ENCODE data around the gene RAG1.
"Not testable (repeated sequence)": the region's sequence is repeated elsewhere in the genome, so short reads cannot be mapped to it uniquely, and the experiment has no call there.

RAG1 gene

GRCh38 chr11:36567694-36568093 is at the start of gene RAG1:
RAG1 (plus strand) TSS chr11:36568007; CDS start chr11:36573305, 5,298 bp downstream.
- DNase-seq (ENCODE audit: low read depth), result no peak

- no peak for DNase-seq (ENCODE audit: low read depth)
Measured at GRCh38 chr11:36530840-36531239, 37.0 kb upstream of the RAG1 start.

DNA sequence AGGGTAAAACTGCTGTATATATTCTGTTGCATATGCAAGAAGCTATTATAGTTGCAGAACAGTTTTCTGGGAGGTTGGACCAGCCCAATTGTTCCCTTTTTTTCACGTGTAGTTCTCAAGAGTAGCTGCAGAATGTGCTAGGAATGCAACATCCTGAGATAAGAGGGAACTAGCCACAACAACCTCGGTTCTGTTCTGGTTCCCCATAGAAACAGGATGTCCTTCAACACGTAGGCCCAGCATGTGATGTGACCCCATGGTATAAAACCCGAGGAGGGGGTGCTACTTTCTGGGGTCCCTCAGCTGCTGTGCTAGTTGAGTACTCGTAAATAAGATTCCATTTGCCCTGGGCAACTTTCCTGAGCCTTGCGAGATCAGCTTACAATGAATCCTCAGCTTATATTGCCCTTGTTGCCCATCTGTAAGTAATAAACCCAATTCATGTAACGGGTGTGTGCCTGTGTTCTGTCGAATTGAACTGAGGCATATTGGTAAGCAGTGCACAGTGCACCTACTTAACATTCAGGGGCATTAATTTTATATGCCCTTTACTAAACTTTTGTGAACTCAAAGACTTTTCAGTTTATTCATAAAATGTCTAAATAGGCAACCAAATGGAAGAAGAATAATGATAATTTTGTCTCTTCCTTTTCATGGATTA is 34.7 kb upstream of the RAG1 start:
- no peak for DNase-seq (ENCODE audit: low read depth)

GRCh38 chr11:36534276-36534840 is 33.4 kb upstream of the RAG1 start:
- DNase-seq (ENCODE audit: low read depth), result no peak

DNA sequence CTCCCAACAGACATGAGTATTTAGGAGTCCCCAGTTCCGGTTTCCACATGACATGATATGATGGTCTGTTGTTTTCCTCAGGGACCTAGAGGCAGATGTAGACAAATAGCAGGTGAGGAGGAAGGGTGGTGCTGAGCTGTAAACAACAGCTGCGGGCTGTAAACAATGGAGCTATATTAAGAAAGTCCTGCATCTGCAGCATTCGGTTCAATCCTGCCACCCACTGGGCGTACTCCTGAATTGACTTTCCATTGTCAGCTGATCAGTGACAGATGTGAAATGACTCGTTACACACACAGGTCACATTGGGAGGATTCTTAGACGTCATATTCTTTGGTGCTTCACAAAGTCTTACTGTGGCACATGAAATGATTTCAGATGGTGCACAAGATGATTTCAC is 26.8 kb upstream of the RAG1 start:
- DNase-seq (ENCODE audit: low read depth), result peak; percentile 14

DNA sequence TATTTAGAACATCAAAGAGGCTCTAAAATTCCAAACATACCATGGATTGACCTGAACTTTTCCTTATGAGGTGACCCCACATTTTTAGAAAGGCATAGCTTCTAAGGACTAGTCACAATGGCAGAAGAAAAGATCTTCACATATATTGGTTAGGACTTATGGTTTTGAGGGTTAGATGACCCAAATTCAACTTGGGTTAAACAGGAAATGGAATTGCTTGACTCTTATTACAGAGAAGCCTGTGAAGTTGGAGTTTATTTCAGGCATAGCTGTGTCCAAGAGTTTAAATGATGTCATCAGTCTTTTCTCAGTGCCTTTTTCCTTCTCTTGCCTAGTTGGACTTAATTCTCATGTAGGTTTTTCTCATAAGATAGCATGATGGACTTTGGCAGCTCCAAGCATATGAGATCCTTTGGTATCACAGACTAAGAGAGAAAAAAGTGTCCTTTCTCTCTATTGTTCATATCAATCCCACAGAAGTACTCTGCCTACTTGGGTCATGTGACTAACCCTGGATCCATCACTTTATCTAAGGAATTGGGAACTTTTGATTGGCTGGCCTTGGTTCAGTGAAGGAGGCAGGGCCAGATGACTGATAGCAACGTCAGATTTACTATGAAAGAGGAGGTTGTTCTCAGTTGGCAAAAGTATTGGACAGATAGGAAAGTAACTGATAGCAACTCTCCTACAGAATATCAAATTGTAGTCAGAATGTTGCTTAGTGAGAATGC is 17.3 kb upstream of the RAG1 start:
- DNase-seq (ENCODE audit: low read depth), result no peak

DNA sequence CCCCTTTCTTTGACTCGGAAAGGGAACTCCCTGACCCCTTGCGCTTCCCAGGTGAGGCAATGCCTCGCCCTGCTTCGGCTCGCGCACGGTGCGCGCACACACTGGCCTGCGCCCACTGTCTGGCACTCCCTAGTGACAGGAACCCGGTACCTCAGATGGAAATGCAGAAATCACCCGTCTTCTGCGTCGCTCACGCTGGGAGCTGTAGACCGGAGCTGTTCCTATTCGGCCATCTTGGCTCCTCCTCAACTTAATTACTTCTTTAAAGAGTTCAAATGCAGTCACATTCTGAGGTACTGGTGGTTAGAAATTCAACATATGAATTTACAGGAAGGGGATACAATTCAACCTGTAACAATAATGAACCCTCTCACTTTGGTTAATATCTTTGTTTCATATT is 10.4 kb upstream of the RAG1 start:
- DNase-seq (ENCODE audit: low read depth), result not testable (repeated sequence)

DNA sequence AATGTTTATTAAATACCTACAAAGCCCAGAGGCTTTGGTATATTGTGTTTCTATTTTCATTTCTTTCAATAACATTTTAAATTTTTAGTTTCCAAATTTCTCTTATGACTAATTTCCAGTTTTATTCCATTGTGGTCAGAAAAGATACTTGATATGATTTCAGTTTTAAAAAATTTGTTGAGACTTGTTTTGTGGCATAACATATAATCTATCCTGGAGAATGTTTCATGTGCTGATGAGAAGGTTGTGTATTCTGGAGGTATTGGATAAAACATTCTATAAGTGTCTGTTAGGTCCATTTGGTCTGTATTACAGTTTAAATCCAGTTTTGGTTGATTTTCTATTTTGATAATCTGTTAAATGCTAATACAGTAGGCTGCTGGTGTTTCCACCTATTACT is 9.8 kb upstream of the RAG1 start:
- DNase-seq (ENCODE audit: low read depth), result no peak

DNA sequence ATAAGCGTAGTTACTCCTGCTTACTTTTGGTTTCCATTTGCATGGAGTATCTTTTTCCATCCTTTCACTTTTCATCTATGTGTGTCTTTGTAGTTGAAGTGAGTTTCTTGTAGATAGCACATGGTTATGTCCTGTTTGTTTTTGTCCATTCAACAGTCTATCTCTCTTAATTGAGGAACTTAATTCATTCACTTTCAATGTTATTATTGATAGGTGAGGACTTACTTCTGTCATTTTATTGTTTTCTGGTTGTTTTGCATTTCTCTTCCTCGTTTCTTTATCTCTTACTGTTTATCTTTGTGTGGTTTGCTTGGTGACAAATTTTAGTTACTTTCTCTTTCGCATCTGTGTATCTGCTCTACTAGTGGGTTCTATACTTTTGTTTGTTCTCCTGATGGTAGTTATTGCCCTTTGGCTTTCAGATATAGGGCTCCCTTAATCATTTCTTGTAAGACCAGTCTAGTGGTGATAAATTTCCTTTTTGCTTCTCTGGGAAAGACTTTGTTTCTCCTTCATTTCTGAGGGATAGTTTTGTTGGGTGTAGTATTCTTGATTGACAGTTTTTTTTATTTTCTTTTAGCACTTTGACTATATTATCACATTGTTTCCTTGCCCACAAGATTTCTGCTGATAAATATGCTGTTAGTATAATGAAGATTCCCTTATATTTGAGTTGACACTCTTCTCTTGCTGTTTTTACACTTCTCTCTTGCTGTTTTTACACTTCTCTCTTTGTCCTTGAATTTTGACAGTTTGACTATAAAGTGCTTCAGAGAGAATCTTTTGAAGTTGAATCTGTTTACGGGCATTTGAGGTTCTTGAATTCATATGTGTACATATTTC is 9.0 kb upstream of the RAG1 start:
- no peak for DNase-seq (ENCODE audit: low read depth)

DNA sequence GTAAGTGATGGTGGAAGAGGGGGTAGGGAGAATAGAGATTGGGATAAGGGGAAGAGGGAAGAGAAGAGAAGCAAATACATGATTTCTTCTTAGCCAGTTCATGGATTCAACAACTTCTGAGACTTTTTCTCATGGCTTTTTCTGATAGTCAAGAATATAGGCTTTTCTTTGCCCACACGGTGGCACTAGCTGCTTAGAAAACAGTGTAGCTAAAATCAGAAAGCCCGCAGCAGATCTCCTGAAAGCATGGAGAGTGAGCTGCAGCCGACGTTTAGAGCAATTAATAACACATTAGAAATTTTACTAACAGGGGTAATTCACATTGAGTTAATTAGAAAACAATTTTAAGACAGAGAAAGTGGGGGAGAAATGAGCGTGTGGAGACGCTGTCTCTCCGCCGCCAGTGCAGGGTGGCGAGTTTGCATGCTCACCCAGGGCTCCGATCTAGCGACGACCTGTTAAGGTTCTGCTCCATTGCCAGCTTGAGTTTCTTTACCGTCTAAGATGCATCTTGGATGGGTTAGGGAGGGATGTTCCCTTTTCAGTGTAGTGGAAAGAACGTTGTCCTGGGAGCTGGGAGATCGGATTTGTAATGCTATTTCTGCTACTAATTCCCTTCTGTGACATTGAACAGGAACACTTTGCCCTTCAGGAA is 3.3 kb upstream of the RAG1 start:
- DNase-seq (ENCODE audit: low read depth), result no peak

GRCh38 chr11:36565031-36565610 is 2.7 kb upstream of the RAG1 start:
- DNase-seq (ENCODE audit: low read depth), result no peak

DNA sequence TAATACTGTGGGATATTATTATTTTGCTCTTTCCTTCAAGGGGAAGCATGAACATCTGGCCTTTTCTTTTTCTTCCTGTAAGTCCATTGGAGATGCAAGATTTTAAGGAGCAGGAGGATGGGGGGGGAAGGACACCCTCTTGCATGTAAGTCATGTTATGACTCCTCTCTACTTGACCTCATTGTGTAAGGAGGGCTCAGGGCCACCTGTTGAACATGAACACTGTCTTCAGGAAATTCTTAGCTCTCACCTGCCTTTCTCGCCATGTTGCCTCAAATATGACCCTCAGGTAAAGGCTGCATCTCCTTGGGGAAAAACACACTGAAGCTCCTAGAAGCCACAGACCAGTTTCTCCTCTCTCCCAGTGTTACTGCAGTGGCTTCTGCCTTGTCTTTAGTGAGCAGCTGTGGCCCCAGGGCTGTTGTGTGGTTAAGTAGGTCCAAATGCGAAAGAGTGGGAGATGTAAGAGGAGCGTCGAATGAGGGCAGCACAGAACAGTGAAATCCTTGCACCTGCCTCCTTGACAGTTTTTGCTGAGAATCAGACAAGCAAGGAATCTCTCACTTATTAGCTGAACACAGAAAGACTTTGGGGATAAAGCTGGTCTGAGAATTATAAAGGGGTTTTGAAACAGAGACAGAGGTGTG is 1.3 kb upstream of the RAG1 start:
- no peak for DNase-seq (ENCODE audit: low read depth)

GRCh38 chr11:36569095-36569494 is 1.3 kb downstream of the RAG1 start:
- no peak for DNase-seq (ENCODE audit: low read depth)

DNA sequence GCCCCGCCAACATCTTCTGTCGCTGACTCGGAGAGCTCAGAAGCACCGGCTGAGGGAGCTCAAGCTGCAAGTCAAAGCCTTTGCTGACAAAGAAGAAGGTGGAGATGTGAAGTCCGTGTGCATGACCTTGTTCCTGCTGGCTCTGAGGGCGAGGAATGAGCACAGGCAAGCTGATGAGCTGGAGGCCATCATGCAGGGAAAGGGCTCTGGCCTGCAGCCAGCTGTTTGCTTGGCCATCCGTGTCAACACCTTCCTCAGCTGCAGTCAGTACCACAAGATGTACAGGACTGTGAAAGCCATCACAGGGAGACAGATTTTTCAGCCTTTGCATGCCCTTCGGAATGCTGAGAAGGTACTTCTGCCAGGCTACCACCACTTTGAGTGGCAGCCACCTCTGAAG is 6.7 kb downstream of the RAG1 start:
- no peak for DNase-seq (ENCODE audit: low read depth)

DNA sequence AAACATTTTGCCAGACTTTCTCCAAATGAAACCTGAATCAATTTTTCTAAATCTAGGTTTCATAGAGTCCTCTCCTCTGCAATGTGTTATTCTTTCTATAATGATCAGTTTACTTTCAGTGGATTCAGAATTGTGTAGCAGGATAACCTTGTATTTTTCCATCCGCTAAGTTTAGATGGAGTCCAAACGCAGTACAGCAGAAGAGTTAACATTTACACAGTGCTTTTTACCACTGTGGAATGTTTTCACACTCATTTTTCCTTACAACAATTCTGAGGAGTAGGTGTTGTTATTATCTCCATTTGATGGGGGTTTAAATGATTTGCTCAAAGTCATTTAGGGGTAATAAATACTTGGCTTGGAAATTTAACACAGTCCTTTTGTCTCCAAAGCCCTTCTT is 9.6 kb downstream of the RAG1 start:
- no peak for DNase-seq (ENCODE audit: low read depth)

GRCh38 chr11:36577859-36578258 is 10.1 kb downstream of the RAG1 start:
- DNase-seq (ENCODE audit: low read depth), result peak; percentile 57

GRCh38 chr11:36578458-36578857 is 10.7 kb downstream of the RAG1 start:
- no peak for DNase-seq (ENCODE audit: low read depth)

DNA sequence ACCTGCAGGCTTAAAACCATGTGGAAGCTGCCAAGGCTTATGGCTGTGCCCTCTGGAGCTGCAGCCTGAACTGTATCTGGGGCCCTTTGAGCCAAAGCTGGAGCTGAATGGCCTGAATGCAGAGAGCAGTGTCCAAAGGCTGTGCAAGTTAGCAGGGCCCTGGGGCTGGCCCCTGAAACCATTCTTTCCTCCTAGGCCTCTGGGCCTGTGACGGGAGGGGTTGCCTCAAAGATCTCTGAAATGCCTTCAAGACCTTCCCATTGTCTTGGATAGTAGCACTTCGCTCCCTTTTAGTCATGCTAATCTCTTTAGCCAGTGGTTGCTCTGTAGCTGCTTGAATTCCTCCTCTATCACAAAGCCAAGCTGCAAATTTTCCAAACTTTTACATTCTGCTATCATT is 13.7 kb downstream of the RAG1 start:
- no peak for DNase-seq (ENCODE audit: low read depth)

DNA sequence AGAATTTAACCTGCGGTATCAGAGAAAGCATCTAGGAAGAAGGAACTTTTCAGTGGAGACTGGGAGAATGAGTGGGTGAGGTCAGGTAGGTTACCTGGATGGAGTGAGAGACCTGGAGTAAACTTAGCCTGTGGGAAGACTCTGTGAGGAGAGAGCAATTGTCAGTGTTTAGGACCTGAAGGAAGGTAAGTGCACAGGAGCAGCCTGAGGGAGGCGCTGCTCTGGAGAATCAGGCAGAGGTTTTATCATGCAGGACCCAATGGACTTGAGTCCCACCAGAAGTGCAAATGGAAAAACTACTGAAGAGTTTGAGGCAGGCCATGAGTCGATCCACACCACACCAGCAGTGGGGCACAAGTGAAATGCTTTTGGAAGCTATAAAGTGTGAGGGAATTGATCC is 15.9 kb downstream of the RAG1 start:
- DNase-seq (ENCODE audit: low read depth), result no peak

GRCh38 chr11:36586543-36586942 is 18.7 kb downstream of the RAG1 start:
- DNase-seq (ENCODE audit: low read depth), result no peak

DNA sequence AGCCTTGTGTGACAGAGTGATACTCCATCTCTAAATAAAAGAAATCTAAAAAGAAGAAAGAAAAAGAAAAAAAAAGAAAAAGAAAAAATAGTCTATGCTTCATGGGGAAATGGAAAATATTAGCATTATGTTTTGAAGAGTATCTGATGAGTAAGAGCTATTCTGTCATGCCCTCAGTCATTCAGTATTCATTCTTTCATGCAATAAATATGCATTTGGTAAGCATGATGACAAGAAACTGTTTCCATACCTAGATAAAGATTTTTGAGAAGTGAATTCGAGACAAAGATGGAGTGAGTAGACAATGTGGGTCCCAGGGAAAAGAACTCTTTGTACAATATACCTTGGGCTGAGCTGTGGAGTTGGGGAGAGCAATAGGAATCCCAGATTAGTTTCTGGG is 20.3 kb downstream of the RAG1 start:
- DNase-seq (ENCODE audit: low read depth), result no peak

All from HS-27A (cell line).